ENCODE measurements around the gene NTN1.

DNA sequence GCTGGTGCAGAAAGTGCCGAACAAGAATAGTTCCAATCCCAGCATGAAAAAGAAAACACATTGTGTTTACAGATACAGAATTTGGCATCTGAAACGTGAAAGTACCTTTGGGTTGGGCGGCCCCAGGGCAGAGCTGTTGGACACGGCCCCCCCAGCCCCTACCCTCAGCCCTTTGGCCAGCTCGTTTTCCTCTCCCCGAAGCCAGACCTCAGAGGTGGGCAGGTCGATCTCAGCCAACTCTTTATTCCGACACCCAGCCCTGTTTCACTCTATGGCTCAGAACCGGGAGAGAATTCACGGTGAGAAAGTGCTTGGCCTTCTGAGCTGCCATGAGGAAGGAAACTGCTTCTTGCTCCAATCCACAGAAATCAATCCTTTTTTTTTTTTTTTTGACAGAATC, 11.3 kb downstream of the NTN1 start:
- TF ChIP-seq EZH2phosphoT487 (IDR thresholded peaks at IDR 0.05; ENCODE audit: insufficient read depth, low read depth) (no peak), EZH2 (IDR thresholded peaks at IDR 0.05; ENCODE audit: insufficient read depth, poor library complexity, severe bottlenecking) (no peak)
